HG02981 (cell line): ENCODE measurements around the gene ASTN2.
"Not testable (repeated sequence)": the region's sequence is repeated elsewhere in the genome, so short reads cannot be mapped to it uniquely, and the experiment has no call there.

Experiments used
- ATAC-seq: cut with Tn5 transposase; IDR thresholded peaks from one replicate; pipeline ENCODE4 v1.9.1; 2021; ENCODE audit warnings: mild to moderate bottlenecking, moderate library complexity; ENCODE audit not compliant: unreplicated experiment

ASTN2 gene

DNA sequence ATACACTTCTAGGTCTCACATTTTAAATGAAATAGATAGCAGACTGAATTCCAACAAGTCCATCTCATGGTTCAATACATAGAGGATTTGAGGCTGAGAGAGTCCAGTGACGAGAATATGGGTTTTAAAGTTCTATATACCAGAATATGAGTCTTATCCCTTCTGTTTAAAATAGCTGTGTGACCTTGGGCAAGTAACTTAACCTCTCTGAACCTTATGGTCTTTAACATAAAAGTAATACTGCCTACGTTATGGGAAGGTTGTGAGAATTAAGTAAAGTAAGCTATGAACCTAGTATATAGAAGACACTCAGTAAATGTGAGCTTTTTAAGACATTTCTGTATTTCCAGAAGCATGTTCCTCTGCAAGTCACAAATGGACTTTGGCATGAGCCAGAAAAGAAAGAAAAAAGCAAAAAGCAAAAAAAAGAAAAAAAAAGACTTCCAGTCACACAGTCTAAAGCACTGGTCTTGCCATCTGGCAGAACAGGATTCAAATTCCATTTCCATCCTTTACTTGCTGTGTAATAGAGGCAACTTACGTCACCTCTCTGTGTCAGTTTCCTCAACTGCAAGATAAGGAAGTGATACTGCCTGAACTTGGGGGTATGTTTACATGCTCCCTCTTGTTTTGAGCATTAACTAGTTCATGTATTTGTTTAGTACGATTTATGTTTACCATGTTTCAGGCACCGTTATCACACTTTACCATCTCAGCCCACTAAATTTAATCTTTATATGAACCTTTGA is 479.5 kb downstream of the ASTN2 start:
- ATAC-seq, result no peak

DNA sequence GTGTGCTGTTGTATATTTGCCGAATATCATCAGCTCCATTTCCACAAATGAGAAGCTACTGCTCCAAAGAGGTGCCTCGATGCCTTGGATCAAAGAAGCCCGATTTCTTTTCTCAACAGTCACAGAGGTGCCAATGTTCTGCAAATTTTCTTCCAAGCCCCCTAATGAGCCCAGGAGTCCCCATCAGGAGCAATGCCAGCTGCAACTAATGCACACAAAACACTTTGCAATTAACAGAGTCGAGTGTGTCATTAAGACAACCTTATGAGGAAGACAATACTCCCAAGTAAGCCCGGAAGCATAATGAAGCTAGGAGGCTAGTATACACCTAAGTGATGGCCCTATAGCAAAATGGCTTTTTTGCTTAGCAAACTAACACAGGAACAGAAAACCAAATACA is 480.7 kb downstream of the ASTN2 start:
- no peak for ATAC-seq

DNA sequence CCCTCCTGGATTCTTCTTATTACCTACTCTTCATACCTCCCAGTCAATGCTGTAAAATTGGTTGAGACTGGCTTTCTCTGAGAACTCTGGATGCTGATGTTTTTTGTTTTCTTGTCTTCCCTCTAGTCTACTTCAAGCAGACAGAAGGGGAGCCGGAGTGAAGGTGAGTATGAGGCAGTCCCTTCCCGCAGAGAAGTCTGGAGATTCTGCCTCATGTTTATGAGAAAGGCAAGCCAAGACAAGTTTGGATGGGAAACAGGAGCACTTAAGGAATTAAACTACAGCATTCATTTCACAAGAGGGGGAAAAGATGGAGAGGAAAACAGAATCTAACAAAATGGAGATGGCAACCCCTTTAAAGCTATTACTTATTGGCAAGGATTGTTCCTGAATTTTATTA is 481.6 kb downstream of the ASTN2 start:
- ATAC-seq, result no peak

DNA sequence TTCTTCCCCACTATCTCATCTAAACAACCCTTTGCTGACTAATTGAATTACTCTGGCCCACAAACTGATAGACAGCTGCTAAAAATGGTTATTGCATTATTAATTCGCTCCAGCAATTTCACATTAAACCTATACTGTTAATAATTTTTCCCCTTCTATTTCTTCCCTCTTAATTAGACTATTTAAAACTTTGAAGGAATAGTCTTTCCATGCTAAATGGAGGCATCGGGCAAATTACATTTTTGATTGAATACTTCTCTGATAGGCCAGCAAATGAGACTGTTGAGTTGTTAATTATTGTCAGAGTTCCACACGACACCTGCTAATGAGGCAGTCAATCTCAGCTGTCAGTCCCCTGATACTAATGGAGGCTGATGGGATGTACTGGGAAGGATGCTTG is 485.2 kb downstream of the ASTN2 start:
- no peak for ATAC-seq

DNA sequence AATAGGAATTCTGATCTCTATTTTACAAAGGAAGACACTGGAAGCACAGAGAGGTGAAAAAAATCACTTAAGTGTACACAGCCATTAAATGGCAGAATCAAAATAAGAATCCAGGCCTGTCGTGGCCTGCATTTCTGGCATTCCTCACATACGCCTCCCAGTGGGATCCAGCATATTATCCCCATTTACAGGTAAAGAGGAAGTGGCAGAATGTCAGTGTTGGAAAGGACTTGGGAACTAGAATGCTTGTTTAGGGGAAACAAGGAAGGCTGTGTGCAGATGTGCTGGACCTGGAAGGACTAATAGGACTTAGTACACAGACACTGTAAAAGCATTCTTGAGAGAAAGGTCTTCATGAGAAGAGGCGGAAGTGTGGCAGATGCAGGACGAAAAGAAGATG is 486.0 kb downstream of the ASTN2 start:
- ATAC-seq, result no peak

DNA sequence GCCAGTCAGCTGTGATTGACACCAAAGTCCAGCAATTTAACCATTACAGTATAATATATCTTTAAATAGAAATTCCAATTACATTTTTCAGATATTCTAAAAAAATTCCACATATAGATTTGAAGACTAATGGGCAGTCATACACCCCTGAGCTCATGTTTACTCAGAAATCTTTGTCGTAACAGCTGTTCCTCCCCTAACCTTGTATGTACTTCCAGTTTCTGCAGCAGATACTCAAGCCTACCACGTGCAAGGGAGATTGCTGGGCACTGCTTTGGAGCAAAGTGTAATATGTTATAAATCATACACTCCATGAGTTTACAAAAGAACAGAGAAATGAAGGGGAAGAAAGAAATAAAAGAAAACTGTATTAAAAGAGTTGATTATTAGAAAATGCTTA is 486.6 kb downstream of the ASTN2 start:
- no peak for ATAC-seq

DNA sequence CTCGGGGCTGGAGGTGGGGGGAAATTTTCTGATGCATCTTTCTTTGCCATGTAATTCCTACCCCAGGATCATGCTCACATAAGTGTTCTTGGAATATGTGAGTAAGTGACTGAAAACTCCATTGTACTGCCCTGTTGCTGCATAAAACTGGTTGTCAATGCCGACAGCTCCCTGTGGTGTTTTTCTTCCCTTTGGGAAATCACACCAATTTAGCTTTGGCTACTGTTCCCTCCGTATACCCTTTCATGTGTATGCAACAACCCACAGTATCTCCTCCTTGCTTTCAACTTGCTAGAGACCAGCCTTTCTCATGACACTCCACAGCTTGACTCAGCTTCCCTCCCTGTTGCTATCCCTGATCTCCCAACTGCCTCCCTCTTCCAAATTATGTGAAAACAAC is 487.1 kb downstream of the ASTN2 start:
- no peak for ATAC-seq

DNA sequence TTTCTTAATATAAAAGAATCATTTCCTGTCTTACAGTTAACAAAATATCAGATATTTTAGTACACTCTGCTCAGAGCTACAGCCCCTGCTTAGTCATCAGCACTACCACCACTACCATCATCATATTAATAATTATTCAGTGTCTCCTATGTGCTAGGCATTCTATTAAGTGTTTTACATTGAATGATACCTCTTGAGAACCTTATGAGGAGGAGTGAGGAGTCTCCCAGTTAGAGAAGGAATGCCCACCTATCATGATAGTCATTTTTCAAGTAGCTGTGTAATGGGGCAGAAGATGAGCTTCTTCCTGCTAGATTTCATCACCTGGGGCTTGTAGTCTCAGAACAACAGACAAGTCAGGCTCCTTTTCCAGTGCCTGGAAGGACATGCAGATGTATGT is 489.7 kb downstream of the ASTN2 start:
- ATAC-seq, result no peak

DNA sequence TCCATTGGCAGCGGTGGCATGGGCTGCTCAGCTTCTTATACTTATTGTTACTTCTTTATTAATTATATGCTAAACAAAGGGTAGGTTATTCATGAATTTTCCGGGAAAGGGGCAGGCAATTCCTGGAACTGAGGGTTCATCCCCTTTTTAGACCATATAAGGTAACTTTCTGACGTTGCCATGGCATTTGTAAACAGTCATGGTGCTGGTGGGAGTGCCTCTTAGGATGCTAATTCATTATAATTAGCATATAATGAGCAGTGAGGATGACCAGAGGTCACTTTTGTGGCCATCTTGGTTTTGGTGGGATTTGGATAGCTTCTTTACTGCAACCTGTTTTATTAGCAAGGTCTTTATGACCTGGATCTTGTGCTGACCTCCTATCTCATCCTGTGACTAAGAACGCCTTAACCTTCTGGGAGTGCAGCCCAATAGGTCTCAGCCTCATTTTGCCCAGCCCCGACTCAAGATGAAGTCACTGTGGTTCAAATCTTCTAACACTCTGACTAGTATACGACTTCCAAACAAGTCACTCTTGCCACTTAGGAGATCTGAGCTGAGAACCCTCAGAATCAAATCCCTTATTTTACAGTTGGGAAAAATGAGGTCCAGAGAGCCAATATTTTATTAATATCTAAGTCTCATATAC is 490.3 kb downstream of the ASTN2 start:
- ATAC-seq, result no peak

DNA sequence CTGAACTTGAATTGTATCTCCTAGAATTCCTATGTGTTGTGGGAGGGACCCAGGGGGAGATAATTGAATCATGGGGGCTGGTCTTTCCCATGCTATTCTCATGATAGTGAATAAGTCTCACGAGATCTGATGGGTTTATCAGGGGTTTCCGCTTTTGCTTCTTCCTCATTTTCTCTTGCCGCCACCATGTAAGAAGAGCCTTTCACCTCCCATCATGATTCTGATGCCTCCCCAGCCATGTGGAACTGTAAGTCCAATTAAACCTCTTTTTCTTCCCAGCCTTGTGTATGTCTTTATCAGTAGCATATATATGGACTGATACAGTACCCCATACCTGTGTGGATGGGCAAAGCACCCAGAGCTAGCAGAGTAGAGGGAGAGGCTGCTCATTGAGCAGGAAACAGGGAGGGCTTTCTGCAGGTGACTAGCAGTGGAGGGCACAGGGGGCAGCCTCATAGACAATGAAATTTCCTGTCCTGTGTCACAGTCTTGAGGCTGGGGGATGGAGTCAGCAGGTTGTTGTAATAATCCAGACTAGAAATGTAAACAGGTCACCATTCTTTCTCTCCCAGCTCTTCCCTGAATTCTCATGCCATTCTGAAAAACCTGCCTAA is 496.9 kb downstream of the ASTN2 start:
- ATAC-seq, result not testable (repeated sequence)

DNA sequence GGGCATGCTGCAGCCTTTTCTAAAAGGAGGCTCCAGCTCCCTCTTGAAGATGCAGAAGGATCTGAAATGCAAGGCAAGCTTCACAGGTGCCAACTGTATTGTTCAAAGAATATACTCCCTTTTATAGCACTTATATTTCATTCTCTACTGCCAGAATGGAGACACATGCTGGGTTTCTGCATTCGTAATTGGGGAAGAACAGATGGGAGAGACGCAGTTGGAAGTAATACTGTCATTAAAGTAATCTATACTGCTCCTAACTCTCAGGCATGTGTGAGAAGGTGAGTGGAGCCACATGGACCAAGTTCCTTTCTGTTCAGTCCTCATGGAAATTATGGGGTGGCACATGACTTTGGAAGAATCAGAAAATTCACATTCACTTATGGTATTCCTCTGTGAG is 501.3 kb downstream of the ASTN2 start:
- ATAC-seq, result no peak

DNA sequence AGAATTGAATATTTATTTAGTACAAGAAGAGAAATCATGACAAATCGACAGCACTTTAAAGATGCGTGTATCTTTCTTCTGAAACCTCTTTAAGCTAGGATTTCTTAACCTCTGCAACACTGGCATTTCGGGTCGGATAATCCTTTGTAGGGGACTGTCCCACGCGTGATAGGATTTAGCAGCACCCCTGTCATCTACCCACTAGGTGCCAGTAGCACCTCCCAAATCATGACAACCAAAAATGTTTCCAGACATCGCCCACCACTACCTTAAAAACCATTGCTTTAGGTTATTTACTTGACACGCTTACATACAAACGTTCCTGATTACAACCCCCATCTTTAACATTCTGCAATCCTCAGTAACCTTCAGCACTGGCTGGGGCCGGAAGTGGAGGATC is 504.7 kb downstream of the ASTN2 start:
- no peak for ATAC-seq

DNA sequence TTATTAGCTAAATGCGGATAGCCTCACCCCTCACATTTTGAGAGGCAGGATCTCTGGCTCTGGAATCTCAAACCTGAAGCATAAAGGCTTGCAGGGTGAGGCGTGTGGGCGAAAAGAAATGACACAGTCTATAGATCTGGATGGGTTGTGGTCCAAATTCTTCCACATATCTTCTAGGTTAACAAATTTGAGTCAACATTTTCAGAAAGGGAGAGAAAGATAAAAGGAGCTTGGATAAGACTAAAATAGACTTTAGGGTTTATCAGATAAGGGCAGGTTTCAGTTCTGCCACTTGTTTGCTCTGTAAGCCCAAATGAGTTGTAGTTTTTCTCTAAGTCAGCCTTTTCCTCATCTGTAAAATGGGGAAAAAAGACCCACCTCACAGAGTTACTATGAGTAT is 506.9 kb downstream of the ASTN2 start:
- no peak for ATAC-seq

DNA sequence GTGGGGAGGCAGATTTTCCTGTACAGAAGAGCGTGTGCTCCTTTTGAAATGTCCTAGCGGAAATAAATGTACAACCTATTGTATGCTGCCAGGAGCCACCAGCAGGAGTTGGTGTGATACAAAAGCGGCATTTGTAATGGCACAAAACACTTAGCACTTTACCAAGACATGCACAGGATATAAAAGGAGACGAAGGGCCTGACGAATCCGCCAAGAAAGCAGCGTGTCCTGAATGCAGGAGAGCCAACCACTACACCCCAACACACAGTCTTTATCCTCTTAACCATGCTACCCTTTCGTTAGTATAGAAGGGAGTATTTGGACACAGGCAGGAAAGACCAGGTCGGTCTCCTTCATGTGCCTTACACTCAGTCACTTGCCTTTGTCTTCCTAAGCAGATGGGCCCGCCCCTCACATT is 509.7 kb downstream of the ASTN2 start:
- no peak for ATAC-seq

DNA sequence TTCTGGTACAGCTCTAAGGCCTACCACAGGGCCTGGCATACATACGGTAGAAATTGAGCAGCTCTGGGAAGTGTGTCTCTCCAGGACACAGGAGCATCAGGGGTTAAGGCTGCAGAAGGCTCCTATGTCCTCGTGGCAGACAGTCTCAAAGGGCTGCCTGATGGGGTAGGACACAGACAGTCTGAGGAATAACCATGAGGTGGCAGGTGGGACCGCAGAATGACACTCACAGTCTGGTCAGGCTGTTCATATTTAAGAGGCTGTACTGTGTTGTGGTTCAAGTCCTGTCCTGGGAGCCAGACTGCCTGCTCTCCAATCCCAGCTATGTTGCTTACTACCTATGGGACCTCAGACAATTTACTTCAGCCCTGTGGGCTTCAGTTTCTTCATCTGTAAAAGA is 510.7 kb downstream of the ASTN2 start:
- no peak for ATAC-seq

DNA sequence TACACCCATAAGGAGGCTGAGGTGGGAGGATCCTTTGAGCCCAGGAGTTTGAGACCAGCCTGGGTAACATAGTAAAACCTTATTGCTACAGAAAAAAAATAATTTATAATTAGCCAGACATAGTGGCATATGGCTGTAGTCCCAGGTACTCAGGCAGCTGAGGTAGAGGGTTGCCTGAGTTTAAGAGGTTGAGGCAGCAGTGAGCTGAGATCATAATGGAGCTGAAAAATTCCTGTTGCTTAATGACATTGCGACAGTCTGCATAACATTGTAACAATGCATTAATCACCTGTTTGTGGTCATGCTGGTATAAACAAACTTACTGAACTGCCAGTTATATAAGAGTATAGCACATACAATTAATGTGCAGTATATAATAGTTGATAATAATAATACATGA is 513.6 kb downstream of the ASTN2 start:
- no peak for ATAC-seq

DNA sequence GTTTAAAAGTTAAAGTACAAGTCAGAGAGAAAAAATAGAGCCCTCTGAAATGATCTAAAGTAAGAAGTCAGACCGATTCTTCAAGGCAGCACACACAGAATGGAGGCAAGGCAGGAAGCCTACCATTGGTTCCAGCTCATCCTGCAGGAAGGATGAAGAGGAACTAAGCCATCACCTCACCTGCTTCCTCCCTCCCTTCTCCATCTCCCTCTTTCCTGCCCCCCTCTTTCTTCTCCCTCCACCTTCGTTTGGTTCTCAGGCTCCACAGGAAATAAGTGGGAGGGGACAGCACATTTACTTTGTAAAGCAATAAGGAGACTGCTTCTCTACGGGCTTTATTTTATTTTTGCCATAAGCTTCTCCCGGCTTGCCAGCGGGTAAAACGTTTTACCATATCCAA is 514.3 kb downstream of the ASTN2 start:
- ATAC-seq, result no peak

DNA sequence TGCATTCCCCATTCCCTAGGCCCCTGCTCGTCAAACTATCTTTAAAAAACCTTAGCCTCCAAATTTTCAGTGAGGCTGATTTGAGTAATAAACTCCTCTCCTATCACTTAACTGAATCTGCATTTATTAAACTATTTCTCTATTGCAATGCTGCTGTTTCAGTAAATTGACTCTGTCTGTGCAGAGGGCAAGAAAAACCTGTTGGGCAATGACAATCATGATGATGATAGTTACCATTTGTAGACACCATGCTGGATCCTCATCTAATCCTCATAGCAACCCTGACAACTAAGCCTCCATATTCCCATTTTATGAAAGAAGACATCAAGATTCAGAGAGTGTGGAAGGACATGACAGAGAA is 514.9 kb downstream of the ASTN2 start:
- no peak for ATAC-seq

DNA sequence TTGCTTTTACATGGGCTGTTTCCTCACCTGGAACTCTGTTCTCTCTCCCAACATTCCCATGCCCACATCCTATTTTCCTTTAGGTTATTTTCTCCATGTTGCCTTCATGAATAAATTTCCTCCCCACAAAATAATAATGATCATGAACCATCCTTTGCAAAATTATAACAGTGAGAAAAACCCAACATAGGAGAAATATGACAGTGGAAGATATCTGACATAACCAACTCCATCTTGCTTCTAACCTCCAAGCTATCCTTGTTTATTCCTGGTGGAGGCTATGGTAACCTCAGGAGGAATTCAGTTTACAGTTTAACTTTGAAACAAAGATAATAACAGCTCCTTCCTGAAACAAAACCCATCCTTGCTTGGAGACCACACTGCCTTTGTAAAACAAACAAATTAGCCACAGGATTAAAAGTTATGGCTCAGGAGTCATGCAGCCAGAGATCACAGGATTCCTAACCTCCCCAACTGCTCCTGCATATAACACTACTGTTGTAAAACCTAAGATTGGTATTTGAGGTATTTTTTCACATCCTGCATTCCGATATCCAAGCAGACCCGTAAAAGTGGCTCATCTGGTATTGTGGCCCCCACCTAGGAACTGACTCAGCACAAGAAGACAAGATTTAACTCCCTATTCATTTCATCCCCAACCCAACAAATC is 515.4 kb downstream of the ASTN2 start:
- ATAC-seq, result no peak

DNA sequence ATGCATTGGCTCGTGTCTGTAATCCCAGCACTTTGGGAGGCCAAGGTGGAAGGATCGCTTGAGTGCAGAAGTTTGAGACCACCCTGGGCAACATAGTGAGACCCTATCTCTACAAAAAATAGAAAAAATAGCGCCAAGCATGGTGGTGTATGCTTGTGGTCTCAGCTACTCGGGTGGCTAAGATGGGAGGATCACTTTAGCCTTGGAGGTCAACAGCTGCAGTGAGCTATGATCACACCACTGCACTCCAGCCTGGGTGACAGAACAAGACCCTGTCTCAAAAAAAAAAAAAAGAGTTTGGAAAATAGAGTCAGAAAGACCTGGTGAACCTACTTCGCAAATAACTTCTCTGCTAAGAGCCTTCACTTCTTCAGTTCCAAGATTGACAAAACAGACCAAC is 516.7 kb downstream of the ASTN2 start:
- not testable (repeated sequence) for ATAC-seq

DNA sequence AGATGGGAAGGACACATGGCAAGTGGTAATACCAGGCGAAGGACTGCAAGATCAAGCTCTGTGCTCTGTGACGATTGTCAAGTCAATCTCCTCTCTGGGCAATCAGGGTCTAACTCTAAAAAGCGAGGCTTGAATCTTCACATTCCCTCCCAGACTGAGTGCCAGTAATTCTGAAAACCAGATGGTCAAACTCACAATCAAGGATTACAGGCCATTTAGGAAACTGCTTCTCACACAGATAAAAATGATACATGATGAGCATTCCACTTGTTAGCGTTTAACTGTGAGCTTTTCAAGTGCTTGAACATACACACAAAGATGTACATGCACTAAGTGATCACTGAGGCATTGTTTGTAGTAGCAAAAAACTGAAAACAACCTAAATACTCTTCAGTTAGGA is 517.7 kb downstream of the ASTN2 start:
- ATAC-seq, result no peak

DNA sequence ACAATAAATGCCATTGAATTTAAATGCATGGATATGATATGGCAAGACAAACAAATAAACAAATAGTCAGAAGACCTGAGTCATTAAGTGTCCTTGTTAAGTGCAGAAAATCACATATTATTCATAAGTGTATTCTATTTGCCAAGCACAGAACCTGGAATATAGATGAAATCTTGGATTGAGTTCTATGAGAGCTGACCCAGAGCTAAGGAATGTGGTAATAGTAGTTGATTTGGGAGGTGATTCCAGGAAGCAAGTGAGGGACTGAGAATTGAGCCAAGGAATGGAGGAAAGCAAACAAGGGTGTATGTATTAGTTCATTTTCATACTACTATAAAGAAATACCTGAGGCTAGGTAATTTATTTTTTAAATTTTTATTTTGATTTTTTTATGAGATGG is 518.9 kb downstream of the ASTN2 start:
- ATAC-seq, result no peak
